Kidney epithelial cell (primary cell): Measurements from ENCODE around the gene ST14. TPM values are rescaled to one million over a fixed set of nuclear protein-coding genes. Genes with fewer than 3 reads are reported as not detected.
"Not testable (repeated sequence)": the region's sequence is repeated elsewhere in the genome, so short reads cannot be mapped to it uniquely, and the experiment has no call there.

Source experiments
- DNase-seq: peaks from one replicate; pipeline ENCODE4 v3.0.0-alpha.2; 2010; ENCODE audit warnings: low read depth
- H3K27me3 ChIP-seq: 2 replicates; pipeline ENCODE4 v1.6.0; 2011; ENCODE audit warnings: low read length; ENCODE audit not compliant: control insufficient read depth, insufficient read depth
- H3K36me3 ChIP-seq: 2 replicates; pipeline ENCODE4 v1.5.1; 2011; ENCODE audit warnings: low read length; ENCODE audit not compliant: control insufficient read depth, insufficient read depth
- H3K4me3 ChIP-seq: 2 replicates; pipeline ENCODE4 v1.5.1; 2011; ENCODE audit warnings: low read depth, mild to moderate bottlenecking, control low read depth, low read length
- total RNA-seq: library from RNA; depleted of rRNA; stranded (reverse); fragments of >200 nt; gene quantifications from 2 replicates; pipeline ENCODE4 v1.2.3, GENCODE V29; 2015
- TF ChIP-seq, protein P1 (sequence below): IDR thresholded peaks from 2 replicates; pipeline ENCODE4 v1.5.1; 2011; ENCODE audit warnings: mild to moderate bottlenecking, moderate library complexity, low read length, control low read depth, inconsistent platforms; ENCODE audit not compliant: insufficient read depth, poor library complexity, severe bottlenecking

ST14 gene
- total RNA-seq, 1 donor from 2014 or later: 93.0 TPM

DNA sequence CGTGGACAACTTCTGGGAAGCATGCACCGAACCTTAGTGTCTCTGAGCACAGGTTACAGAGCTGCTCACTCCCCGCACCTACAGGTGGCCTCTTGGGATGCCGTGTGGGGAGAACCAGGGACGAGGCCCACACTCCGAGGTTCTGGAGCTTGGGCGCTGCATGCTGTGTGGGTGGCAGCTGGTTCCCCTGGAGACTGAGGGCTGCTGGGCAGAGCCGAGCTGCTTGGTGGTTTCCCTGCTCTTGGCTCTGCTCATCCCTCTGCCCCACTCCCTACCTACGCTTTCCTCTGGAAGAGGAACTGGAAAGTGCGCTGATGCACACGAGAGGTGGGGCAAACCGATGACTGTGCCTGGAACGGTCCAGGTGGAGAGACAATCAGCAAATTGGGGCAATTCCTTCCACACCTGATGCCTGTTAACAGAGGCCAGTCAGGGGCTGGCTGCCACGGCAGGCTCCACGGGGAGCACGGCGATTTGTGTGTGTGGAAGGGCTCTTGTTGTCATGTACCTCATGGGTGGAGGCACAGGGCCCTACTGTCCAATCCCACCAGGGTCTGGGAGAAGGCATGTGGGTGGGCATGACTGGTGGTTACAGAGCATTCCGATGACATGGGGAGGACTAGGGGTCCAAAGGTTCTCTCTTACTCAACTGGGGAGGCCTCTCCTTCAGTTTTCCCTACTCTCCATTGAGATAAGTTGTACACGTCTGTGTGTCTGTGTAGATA lies 60.9 kb downstream of the ST14 start:
- no peak overlapping the region for H3K4me3 ChIP-seq
- no peaks in the 10 kb centered on the region for H3K36me3 ChIP-seq
- H3K27me3 ChIP-seq: peaks cover 17% of the 10 kb centered on the region
- DNase-seq: no peak
- TF ChIP-seq, protein P1, sequence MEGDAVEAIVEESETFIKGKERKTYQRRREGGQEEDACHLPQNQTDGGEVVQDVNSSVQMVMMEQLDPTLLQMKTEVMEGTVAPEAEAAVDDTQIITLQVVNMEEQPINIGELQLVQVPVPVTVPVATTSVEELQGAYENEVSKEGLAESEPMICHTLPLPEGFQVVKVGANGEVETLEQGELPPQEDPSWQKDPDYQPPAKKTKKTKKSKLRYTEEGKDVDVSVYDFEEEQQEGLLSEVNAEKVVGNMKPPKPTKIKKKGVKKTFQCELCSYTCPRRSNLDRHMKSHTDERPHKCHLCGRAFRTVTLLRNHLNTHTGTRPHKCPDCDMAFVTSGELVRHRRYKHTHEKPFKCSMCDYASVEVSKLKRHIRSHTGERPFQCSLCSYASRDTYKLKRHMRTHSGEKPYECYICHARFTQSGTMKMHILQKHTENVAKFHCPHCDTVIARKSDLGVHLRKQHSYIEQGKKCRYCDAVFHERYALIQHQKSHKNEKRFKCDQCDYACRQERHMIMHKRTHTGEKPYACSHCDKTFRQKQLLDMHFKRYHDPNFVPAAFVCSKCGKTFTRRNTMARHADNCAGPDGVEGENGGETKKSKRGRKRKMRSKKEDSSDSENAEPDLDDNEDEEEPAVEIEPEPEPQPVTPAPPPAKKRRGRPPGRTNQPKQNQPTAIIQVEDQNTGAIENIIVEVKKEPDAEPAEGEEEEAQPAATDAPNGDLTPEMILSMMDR: no peak

GRCh38 chr11:130223291-130223971 lies 63.8 kb downstream of the ST14 start:
- DNase-seq: no peak
- Histone ChIP-seq H3K36me3 (no peaks in the 10 kb centered on the region), H3K27me3 (no peaks in the 10 kb centered on the region), H3K4me3 (no peak overlapping the region)
- TF ChIP-seq, protein P1: no peak

- Histone ChIP-seq H3K36me3 (no peaks in the 10 kb centered on the region), H3K27me3 (no peaks in the 10 kb centered on the region), H3K4me3 (no peak overlapping the region)
- TF ChIP-seq, protein P1: no peak
- no peak for DNase-seq
These were observed 67.8 kb downstream of the ST14 start for GRCh38 chr11:130227373-130227772.

GRCh38 chr11:130233486-130233885 lies 73.9 kb downstream of the ST14 start:
- DNase-seq, H3K4me3 ChIP-seq, H3K36me3 ChIP-seq, H3K27me3 ChIP-seq: not testable (repeated sequence)

- not testable (repeated sequence) for H3K27me3 ChIP-seq, H3K4me3 ChIP-seq, H3K36me3 ChIP-seq, DNase-seq
These were observed 74.3 kb downstream of the ST14 start for GRCh38 chr11:130233888-130234287.

DNA sequence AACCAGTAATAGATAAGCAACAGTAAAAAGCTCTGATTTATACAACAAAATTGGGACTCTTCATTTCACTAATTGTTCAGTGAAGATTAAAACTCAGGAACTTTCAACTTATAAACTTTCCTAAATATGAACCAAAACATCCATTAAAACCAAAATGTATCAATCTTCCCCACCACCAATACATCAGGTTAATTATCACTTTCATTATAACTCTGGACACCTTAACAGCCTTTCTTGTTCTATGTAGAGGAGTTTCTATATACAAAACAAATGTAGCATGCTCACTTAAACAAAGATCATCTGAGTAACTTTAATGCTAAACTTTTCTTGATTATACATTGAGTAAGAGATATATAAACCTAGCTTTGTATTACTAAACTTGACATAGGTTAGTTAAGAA lies 74.7 kb downstream of the ST14 start:
- DNase-seq: no peak
- TF ChIP-seq, protein P1: no peak
- Histone ChIP-seq H3K4me3 (no peak overlapping the region), H3K27me3 (no peaks in the 10 kb centered on the region), H3K36me3 (peaks cover 1% of the 10 kb centered on the region)
